ENCODE measurements around the gene MBD1.
"Not testable (repeated sequence)": the region's sequence is repeated elsewhere in the genome, so short reads cannot be mapped to it uniquely, and the experiment has no call there.

DNA sequence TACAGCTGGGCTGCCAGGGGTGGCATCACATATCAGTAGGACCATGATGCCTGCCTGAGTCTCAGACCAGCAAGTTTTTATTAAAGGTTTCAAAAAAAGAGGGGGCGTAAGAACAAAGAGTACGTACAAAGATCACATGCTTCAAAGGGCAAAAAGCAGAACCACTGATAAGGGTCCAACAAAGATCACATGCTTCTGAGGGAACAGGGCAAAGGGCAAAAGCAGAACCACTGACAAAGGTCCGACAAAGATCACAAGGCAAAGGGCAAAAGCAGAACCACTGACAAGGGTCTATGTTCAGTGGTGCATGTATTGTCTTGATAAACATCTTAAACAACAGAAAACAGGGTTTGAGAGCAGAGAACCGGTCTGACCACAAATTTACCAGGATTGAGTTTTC, 61.1 kb downstream of the MBD1 start:
- not testable (repeated sequence) for TF ChIP-seq RAD21 (IDR thresholded peaks at IDR 0.05); EGR1 (IDR thresholded peaks at IDR 0.05; ENCODE audit: low read depth in 2 of 2); JUND (IDR thresholded peaks at IDR 0.05)
- TF ChIP-seq, protein P1, sequence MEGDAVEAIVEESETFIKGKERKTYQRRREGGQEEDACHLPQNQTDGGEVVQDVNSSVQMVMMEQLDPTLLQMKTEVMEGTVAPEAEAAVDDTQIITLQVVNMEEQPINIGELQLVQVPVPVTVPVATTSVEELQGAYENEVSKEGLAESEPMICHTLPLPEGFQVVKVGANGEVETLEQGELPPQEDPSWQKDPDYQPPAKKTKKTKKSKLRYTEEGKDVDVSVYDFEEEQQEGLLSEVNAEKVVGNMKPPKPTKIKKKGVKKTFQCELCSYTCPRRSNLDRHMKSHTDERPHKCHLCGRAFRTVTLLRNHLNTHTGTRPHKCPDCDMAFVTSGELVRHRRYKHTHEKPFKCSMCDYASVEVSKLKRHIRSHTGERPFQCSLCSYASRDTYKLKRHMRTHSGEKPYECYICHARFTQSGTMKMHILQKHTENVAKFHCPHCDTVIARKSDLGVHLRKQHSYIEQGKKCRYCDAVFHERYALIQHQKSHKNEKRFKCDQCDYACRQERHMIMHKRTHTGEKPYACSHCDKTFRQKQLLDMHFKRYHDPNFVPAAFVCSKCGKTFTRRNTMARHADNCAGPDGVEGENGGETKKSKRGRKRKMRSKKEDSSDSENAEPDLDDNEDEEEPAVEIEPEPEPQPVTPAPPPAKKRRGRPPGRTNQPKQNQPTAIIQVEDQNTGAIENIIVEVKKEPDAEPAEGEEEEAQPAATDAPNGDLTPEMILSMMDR (IDR thresholded peaks at IDR 0.05; ENCODE audit: low read depth, low read length, missing input control): not testable (repeated sequence)
- TF ChIP-seq, protein P2, sequence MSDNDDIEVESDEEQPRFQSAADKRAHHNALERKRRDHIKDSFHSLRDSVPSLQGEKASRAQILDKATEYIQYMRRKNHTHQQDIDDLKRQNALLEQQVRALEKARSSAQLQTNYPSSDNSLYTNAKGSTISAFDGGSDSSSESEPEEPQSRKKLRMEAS (IDR thresholded peaks at IDR 0.05): not testable (repeated sequence)

Measured in liver (tissue), 3 donors.